ENCODE measurements around the gene KASH5.
"Not testable (repeated sequence)": the region's sequence is repeated elsewhere in the genome, so short reads cannot be mapped to it uniquely, and the experiment has no call there.

The KASH5 gene

DNA sequence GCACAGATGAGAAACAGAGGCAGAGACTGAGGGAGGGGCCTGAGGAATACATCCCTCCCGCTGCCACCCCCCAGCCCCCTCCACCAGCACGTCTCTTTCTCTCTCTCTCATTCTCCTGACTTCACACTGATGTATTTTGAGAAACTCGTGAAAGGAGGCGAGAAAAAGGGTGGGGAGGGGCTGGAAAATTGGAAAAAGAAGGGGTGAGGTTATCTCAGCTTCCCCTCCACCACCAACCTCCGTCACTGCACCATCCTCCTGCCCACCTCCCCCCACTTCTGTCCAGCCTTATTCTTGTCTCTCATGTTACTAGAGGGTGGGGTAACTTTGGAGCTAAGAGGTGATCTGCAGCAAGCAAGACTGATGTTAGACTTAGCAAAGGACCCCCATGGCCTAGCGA lies 51.8 kb downstream of the KASH5 start:
- no peak for DNase-seq

DNA sequence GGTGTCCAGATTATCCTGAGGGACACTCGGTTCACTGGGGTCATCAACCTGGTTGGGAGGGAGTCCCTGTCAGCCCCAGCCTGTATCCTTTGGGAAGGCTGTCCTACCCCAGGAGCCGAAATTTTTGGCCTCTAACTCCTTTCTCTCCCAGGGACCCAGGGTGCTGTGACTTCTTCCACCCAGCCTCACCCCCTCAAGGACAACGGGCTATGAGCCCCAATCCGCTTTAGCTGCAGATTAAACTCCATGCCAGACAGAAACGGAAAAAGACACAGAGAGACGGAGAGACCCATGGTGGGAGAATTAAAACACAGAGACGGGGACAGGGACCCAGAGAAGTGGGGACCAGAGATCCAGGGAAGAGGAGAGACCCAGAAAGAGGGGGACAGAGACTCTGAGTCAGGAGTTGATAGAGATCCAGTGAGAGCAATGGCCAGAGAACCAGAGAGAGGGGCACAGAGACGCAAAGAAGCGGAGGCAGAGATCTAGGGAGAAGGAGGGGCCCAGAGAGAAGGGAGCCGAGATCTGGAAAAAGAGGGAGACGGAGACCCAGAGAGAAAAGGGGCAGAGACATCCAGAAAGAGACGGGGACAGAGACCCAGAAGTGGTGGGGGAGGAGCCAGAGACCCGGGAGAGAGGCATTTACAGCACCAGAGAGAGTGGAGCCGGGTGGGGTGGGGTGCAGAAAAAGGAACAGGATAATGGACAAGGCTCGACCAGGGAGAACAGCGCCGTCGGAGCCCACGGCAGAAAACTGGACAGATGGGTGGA lies 52.6 kb downstream of the KASH5 start:
- no peak for DNase-seq

- peak; percentile 54 for DNase-seq
These were observed 53.3 kb downstream of the KASH5 start, which contains the start of gene SLC17A7 for GRCh38 chr19:49441210-49441959. Gene SLC17A7 (minus strand): TSS chr19:49441527. CDS start chr19:49441379, 148 bp downstream.

DNA sequence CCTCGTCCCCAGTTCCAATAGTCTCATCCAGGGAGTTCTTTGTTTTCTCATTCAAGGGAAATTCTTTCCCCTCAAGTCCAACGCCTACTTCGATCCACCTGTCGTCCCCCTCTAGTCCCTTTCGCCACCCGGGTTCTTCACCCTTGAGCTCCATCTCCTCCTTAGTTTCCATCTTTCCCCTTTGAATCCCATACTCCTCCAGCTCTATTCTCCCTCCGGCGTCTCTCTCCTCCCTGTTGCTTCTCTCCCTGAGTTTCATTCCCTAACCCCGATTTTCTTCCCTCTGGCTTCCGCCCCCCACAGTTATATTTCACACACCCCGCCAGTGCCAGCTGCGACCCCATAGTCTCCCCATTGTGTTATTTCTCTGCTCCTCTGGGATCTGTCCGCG lies 53.9 kb downstream of the KASH5 start:
- no peak for DNase-seq

DNA sequence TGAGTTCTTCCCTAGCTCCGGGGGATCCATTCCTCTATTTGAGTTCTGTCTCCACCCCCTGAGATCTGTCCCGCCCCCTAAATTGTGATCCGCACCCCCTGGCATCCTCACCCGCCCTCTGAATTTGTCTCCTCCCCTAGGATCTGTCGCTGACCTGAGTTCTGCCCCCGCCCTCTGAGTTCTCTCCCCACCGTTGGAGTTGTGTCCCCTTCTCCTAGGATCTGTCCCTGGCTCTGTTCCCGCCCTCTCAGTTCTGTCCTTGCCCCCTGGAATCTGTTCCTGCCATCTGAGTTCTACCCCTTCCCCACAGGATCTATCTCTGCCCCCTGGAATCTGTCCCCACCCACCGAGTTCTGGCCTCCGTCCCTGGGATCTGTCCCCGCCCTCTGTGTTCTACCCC lies 54.3 kb downstream of the KASH5 start:
- peak; percentile 62 for DNase-seq

DNA sequence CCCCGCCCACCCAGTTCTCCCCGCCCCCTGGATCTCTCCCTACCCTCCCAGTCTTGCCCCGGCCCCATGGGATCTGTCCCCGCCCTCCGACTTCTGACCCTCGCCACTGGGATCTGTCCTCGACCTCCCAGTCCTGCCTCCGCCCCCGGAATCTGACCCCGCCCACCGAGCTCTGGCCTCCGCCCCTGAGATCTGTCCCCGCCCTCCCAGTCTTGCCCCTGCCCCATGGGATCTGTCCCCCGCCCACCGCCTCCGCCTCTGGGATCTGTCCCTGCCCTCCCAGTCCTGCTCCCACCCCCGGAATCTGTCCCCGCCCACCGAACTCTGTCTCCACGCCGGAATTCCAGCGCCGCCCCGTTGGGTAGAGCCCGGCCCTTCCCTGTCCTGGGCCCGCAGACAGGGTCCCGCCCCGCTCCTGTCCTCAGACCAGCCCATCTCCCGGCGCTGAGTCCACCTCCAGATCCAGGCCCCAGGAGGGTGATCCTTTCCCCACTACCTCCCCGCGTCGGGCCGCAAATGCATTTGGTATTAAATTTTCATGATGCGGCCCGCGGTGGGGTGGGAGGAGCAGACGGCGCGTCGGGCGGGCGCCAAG lies 54.8 kb downstream of the KASH5 start:
- peak; percentile 90 for DNase-seq

GRCh38 chr19:49443366-49444099 lies 55.5 kb downstream of the KASH5 start:
- peak; percentile 96 for DNase-seq

GRCh38 chr19:49444100-49444700 lies 56.2 kb downstream of the KASH5 start:
- DNase-seq, result not testable (repeated sequence)

- DNase-seq, result no peak
These were observed 57.9 kb downstream of the KASH5 start for GRCh38 chr19:49445997-49446396.

DNA sequence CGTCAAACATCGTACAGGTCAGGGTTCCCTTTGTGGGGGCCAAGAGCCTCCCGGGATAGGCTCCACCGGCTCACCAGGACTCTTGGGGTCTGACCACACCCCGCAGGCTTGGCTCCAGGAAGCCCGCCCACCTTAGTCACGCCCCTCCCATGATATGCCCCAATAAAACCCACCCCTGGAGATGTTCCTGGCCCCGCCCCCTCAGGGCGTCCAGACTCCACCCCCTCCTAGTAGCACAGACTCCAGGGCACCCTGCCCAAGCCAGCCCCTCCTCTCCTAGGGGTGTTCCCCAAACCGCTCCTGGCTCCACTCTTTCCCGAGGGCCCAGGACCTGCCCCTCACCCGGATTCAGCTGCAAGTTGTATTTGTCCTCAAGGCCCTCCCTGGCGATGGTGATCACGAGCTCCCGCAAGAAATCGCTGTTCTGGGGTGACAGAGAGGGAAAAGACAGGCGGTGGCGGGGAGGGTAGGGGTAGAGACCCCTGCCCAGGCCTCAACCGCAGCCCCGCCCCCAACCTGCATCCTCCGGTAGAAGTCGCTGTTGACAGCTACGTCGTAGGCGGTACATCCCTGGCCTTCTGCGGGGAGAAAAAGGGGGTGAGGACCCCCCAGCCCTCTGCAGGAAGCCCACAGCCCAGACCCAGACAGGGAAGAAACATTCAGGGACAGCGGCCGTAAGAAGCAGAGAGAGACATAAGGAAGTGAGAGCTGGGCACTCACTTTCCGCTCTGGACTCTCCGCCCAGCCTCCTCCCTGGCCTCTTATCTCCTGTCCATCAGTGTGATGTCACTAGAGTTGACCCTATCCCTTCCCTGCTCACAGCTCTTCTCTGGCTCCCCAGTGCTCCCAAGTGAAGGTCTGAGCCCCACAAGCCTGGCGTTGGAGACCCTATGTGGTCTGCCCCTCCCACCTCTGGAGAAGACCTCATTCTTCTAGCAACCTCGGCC lies 59.7 kb downstream of the KASH5 start:
- DNase-seq, result no peak

DNA sequence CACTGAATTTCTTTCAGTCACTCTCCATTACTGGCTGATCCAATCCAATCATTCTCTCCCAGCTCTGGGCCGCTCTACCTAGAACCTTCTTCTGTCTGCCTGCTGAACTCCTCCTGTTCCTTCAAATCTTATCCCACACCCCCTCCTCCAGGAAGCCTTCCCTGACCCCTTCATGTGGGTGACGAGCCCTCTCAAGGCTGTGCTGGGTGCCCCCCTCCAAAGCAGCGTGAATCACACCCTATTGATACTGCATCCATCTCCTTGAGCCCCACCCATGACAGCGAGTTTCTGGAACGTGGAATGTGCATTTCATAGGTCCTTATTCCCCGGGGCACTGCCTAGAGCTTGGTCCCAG lies 60.4 kb downstream of the KASH5 start:
- DNase-seq, result no peak

DNA sequence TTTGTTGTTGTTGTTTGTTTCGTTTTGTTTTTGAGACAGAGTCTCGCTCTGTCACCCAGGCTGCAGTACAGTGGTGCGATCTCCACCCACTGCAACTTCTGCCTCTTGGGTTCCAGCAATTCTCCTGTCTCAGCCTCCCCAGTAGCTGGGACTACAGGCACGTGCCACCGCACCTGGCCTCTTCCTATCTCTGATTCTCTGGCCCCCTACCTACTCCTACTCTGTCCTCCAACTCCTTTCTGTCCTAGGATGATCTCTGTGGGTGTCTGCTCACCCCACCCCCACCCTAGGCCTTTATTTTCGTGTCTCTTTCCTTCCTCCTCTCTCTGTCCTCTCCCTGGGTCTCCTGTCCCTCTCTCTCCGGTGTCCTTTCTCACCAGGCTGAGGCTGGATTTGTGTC lies 62.4 kb downstream of the KASH5 start:
- no peak for DNase-seq

DNA sequence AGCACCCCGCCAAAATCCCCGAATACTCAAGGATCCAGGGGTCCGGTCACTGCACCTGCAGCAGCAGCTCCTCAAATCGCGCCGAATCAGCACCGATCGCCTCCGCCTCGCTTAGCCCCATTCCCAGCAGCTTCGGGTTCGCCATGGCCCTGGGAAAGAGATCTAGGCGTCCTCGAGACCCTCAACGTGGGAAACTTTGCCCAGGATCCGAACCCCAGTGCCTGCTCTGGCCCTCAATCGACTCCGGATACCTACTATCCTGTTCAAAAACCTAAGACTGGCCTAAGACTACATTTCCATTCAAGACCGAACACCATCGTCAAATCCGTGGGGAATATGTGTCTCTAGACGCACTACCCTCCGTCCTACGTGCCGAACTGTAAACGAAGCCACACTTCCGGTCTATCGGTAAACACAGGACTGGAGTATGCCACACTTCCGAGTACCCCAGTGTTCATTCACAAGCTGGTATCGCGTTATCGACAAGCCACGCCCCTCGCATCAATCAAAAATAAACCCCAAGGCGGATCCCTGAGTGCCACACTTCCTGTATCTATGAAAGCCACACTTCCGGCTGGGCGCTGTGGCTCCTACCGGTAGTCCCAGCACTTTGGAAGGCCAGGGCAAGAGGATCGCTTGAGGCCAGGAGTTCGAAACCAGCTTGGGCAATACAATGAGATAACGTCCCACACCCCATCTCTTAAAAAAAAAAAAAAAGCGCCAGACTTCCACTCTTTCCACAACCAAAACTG lies 63.6 kb downstream of the KASH5 start, which contains the start of gene PIH1D1:
TSS of gene PIH1D1 (minus strand) at position 385 of the 752 bp plus-strand sequence. CDS start at position 145, 240 bp downstream.
- peak; percentile 99 for DNase-seq

- DNase-seq, result peak; percentile 98
These were observed 65.1 kb downstream of the KASH5 start, which contains the start of gene ALDH16A1 for GRCh38 chr19:49453013-49453756. Gene ALDH16A1 (plus strand): TSS chr19:49453225. CDS start chr19:49453332, 107 bp downstream.

DNA sequence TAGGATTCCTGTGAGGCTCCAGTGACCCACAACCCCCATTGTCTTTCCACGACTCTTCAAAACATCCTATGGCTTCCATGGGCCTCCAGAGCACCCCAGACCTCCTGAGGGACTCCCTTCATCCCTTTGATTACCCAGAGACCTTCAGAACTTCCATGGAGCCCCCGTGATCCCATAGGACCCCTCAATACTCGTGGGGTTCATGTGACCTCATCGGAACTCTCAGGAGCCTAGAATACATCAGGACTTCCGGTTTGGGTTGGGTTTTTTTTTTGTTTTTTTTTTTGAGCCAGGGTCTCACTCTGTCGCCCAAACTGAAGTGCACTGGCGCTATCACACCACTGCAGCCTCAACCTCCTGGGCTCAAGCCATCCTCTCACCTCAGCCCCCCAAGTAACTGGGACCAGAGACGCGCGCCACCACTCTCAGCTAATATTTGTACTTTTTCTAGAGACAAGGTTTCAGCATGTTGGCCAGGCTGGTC lies 65.8 kb downstream of the KASH5 start:
- peak; percentile 47 for DNase-seq

DNA sequence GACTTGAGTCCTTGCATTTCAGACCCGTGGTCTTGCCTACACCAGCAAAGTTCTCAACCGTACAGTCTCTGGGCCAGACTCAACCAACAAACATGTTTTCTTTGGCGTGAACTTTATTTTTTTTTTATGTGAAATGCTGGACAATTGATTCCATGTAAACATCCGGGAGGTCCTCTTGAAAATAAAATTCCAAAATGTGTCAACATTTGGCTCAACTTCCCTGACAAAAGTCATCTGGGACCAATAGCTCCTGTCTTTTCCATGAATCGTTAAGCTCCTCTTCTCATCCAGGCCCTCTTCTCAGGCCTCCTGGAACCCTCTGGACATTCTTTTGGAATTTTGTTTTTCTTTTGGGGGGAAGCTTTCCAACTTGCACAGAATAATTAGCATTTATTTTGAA lies 67.7 kb downstream of the KASH5 start:
- DNase-seq, result no peak

GRCh38 chr19:49456326-49456725 lies 68.3 kb downstream of the KASH5 start:
- no peak for DNase-seq

DNA sequence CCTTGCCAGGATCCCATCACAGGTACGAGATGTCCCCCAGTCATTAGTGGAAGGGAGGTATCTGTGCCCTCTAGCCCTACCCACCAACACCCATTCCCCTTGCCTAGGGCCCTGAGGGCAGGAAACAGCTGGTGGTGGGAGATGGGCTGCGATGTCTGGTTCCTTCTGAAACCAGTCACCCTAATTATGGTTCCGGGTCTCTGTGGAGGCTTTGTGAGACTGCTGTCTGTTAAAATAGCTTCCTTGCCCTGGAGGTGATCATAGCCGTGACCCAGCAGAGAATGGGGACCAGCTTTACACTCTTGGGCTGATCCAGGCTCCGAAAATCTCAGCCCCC lies 70.5 kb downstream of the KASH5 start:
- no peak for DNase-seq

DNA sequence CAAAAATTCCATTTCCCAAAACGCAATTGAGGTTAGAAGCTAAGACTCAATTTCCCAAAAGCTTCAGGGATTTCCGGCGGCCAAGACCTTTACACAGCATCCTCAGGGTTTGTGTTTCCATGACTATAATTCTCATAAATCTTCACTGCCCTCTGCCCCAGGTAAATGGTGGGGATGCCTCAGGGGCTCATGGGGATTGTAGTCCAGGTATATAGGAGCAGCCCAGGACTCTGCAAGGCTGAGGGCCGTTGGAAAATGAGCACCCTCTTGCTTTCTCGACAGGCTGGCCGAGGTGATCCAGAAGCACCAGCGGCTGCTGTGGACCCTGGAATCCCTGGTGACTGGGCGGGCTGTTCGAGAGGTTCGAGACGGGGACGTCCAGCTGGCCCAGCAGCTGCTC lies 71.3 kb downstream of the KASH5 start:
- DNase-seq, result no peak

DNA sequence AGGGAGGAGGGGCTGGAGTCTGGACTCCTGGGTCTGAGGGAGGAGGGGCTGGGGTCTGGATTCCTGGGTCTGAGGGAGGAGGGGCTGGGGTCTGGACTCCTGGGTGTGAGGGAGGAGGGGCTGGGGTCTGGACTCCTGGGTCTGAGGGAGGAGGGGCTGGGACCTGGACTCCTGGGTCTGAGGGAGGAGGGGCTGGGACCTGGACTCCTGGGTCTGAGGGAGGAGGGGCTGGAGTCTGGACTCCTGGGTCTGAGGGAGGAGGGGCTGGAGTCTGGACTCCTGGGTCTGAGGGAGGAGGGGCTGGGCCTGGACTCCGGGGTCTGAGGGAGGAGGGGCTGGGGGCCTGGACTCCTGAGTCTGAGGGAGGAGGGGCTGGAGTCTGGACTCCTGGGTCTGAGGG lies 73.1 kb downstream of the KASH5 start:
- DNase-seq, result not testable (repeated sequence)
